PC-3 (cell line): ENCODE measurements around the gene ACAP2.

Experiments
- EZH2phosphoT487 ChIP-seq: fragments of 300-600 bp; sonication (generic); IDR thresholded peaks from 2 replicates; pipeline ENCODE4 v1.6.1; 2018; ENCODE audit warnings: mild to moderate bottlenecking, antibody characterized with exemption, low read length, borderline replicate concordance
- TF ChIP-seq, protein P1 (sequence below): fragments of 300-600 bp; sonication (generic); conservative IDR thresholded peaks from 2 replicates; pipeline ENCODE4 v1.5.1; 2017; ENCODE audit warnings: antibody characterized with exemption, low read depth, mild to moderate bottlenecking, low read length

DNA sequence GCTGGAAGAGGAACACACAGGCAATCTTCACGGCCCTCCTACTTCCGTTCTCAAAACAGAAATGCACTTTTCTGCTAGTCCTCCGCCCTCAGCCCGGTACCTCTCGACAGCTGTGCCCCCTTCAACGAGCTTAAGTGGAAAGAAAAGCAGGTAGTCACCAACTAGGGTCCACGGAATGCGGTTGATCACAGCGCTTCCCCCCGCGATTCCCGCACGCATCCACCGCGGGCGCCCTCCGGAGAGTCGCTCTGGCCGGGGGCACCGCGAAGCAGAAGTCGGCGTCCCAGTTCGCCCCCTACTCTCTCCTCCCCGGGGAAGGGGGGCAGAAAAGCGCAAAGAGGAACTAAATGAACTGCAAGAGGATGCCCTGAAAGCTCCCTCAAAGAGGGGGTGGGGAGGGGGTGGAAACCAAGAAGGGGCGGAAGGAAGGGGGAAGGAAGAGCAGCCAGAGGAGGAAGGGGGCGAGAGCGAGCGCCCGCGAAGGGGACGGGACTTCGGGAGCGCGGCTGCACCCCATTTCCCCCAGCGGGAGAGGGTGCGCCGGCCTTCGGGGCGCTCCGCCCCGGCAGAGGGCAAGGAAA lies 738 bp downstream of the ACAP2 start:
- no peak for TF ChIP-seq EZH2phosphoT487
- TF ChIP-seq, protein P1, sequence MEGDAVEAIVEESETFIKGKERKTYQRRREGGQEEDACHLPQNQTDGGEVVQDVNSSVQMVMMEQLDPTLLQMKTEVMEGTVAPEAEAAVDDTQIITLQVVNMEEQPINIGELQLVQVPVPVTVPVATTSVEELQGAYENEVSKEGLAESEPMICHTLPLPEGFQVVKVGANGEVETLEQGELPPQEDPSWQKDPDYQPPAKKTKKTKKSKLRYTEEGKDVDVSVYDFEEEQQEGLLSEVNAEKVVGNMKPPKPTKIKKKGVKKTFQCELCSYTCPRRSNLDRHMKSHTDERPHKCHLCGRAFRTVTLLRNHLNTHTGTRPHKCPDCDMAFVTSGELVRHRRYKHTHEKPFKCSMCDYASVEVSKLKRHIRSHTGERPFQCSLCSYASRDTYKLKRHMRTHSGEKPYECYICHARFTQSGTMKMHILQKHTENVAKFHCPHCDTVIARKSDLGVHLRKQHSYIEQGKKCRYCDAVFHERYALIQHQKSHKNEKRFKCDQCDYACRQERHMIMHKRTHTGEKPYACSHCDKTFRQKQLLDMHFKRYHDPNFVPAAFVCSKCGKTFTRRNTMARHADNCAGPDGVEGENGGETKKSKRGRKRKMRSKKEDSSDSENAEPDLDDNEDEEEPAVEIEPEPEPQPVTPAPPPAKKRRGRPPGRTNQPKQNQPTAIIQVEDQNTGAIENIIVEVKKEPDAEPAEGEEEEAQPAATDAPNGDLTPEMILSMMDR: no peak
